Measurements from ENCODE around the gene XYLT1.

GRCh38 chr16:17246268-17246885 is 224.4 kb downstream of the XYLT1 start:
- TF ChIP-seq CTCF (conservative IDR thresholded peaks at IDR 0.05; ENCODE audit: low read length) = no peak
- no peak for TF ChIP-seq EZH2phosphoT487 (IDR thresholded peaks at IDR 0.05; ENCODE audit: borderline replicate concordance)

Data from Loucy (cell line).